Left renal pelvis (tissue), 4 donors: ENCODE data around the gene CUEDC2. TPM values are rescaled to one million over a fixed set of nuclear protein-coding genes. Genes with fewer than 3 reads are reported as not detected.

Experiments used
- DNase-seq, 4 donors: peaks; one replicate each; pipeline ENCODE4 v3.0.0-alpha.2; 2013; ENCODE audit warnings: low read depth in 4 of 4, low spot score in 3 of 4
- polyA plus RNA-seq, 4 donors: library from polyadenylated mRNA; unstranded; fragments of 120-200 nt; gene quantifications; one replicate each; pipeline ENCODE4 v1.2.1, GENCODE V29; 2013; ENCODE audit not compliant: insufficient read length in 4 of 4

The CUEDC2 gene
- polyA plus RNA-seq, 4 donors: 62.7 to 89.6 (median 77.5) TPM

GRCh38 chr10:102399217-102400021, 33.0 kb downstream of the CUEDC2 start:
- peak in 1 of 4 donors; percentile 69 for DNase-seq

- DNase-seq: no peak
Observed at GRCh38 chr10:102398172-102399020, 34.0 kb downstream of the CUEDC2 start.

GRCh38 chr10:102397222-102398171, 34.9 kb downstream of the CUEDC2 start:
- no peak for DNase-seq

- DNase-seq: no peak
Observed at GRCh38 chr10:102396730-102397151, 35.6 kb downstream of the CUEDC2 start.

GRCh38 chr10:102396317-102396650, 36.1 kb downstream of the CUEDC2 start:
- DNase-seq: no peak

- DNase-seq: peak in 2 of 4 donors; percentile 76 to 81
Observed at GRCh38 chr10:102395400-102396316, 36.7 kb downstream of the CUEDC2 start, which contains the start of gene NFKB2. NFKB2 (plus strand) TSS chr10:102395705; CDS start chr10:102395960, 255 bp downstream.

GRCh38 chr10:102394801-102395399, 37.5 kb downstream of the CUEDC2 start:
- DNase-seq: no peak

GRCh38 chr10:102394079-102394800, 38.1 kb downstream of the CUEDC2 start:
- peak in 3 of 4 donors; percentile 72 to 82 (median 74) for DNase-seq

- DNase-seq: no peak
Observed at GRCh38 chr10:102393411-102394078, 38.8 kb downstream of the CUEDC2 start.

GRCh38 chr10:102392306-102392705, 40.1 kb downstream of the CUEDC2 start:
- DNase-seq: no peak

GRCh38 chr10:102389894-102390293, 42.5 kb downstream of the CUEDC2 start:
- DNase-seq: no peak

GRCh38 chr10:102384606-102385429, 47.6 kb downstream of the CUEDC2 start:
- DNase-seq: no peak

- DNase-seq: no peak
Observed at GRCh38 chr10:102384053-102384452, 48.3 kb downstream of the CUEDC2 start.

- no peak for DNase-seq
Observed at GRCh38 chr10:102382871-102383270, 49.5 kb downstream of the CUEDC2 start.

GRCh38 chr10:102381983-102382382, 50.4 kb downstream of the CUEDC2 start:
- no peak for DNase-seq

- DNase-seq: no peak
Observed at GRCh38 chr10:102379383-102379782, 53.0 kb downstream of the CUEDC2 start.

- DNase-seq: no peak
Observed at GRCh38 chr10:102376901-102377300, 55.5 kb downstream of the CUEDC2 start.
